WTC11 (cell line): ENCODE results near the gene RGL4. TPM values are rescaled to one million over a fixed set of nuclear protein-coding genes. Genes with fewer than 3 reads are reported as not detected.

Experiments used
- ATAC-seq: fragments of 200-7000 bp; cut with Tn5 transposase; 2 replicates; pipeline ENCODE4 v1.10.0; 2021; ENCODE audit warnings: mild to moderate bottlenecking, moderate library complexity
- CTCF ChIA-PET: fragments of 300-600 bp; sonication (Branson Sonifier 250); formaldehyde crosslinking; loops from one replicate; lab custom pipeline; 2021; ENCODE audit warnings: antibody characterized with exemption; lab: Charles Lee
- POLR2A ChIA-PET: fragments of 350-600 bp; sonication (Branson Sonifier 250); formaldehyde crosslinking; loops from one replicate; lab custom pipeline; 2021; ENCODE audit warnings: antibody characterized with exemption; lab: Charles Lee
- DNase-seq: peaks from one replicate; pipeline ENCODE4 v3.0.0; 2021; ENCODE audit warnings: low spot score
- H3K27ac Mint-ChIP-seq: 2 replicates; pipeline ENCODE4 v1.8.0; 2021; ENCODE audit warnings: mixed read lengths
- H3K27me3 Mint-ChIP-seq: 2 replicates; pipeline ENCODE4 v1.8.0; 2021; ENCODE audit warnings: low read depth, mild to moderate bottlenecking, moderate library complexity, mixed read lengths
- H3K36me3 Mint-ChIP-seq: 2 replicates; pipeline ENCODE4 v1.8.0; 2021; ENCODE audit warnings: mixed read lengths
- H3K4me1 Mint-ChIP-seq: 2 replicates; pipeline ENCODE4 v1.8.0; 2022; ENCODE audit warnings: mixed read lengths
- H3K4me3 Mint-ChIP-seq: 2 replicates; pipeline ENCODE4 v1.8.0; 2021; ENCODE audit warnings: mild to moderate bottlenecking, moderate library complexity, mixed read lengths
- H3K9me3 Mint-ChIP-seq: 2 replicates; pipeline ENCODE4 v1.8.0; 2021; ENCODE audit warnings: mixed read lengths
- ATF1 ChIP-seq: sonication (generic); formaldehyde crosslinking; IDR thresholded peaks from 2 replicates; pipeline ENCODE4 v1.8.1; 2023; ENCODE audit warnings: mild to moderate bottlenecking, moderate library complexity, missing genetic modification reagents
- ATF2 ChIP-seq: sonication (generic); formaldehyde crosslinking; IDR thresholded peaks from 2 replicates; pipeline ENCODE4 v1.8.1; 2022; ENCODE audit warnings: low read depth, missing genetic modification reagents, borderline replicate concordance
- CTCF ChIP-seq: fragments of 200-600 bp; IDR thresholded peaks from 2 replicates; pipeline ENCODE4 v1.8.0; 2022; ENCODE audit warnings: antibody characterized with exemption
- ERG ChIP-seq: fragments of 250-450 bp; sonication (Bioruptor Pico); IDR thresholded peaks from 2 replicates; pipeline ENCODE4 v1.8.0; 2021; ENCODE audit warnings: mild to moderate bottlenecking
- ESRRA ChIP-seq: sonication (generic); formaldehyde crosslinking; IDR thresholded peaks from 2 replicates; pipeline ENCODE4 v1.8.1; 2022; ENCODE audit warnings: mild to moderate bottlenecking, missing genetic modification reagents, borderline replicate concordance
- GABPB1 ChIP-seq: sonication (generic); formaldehyde crosslinking; IDR thresholded peaks from 2 replicates; pipeline ENCODE4 v1.8.1; 2023; ENCODE audit warnings: mild to moderate bottlenecking, missing genetic modification reagents
- IRF2 ChIP-seq: sonication (generic); formaldehyde crosslinking; IDR thresholded peaks from 2 replicates; pipeline ENCODE4 v1.8.0; 2022; ENCODE audit warnings: low read depth, missing genetic modification reagents, borderline replicate concordance
- MAX ChIP-seq: sonication (generic); formaldehyde crosslinking; IDR thresholded peaks from 2 replicates; pipeline ENCODE4 v1.8.0; 2022; ENCODE audit warnings: mild to moderate bottlenecking, missing genetic modification reagents
- NR1H2 ChIP-seq: sonication (generic); formaldehyde crosslinking; IDR thresholded peaks from 2 replicates; pipeline ENCODE4 v1.9.0; 2021; ENCODE audit warnings: mild to moderate bottlenecking, moderate library complexity, missing genetic modification reagents
- RORB ChIP-seq: fragments of 250-450 bp; sonication (Bioruptor Pico); IDR thresholded peaks from 2 replicates; pipeline ENCODE4 v1.9.0; 2021; ENCODE audit warnings: mild to moderate bottlenecking
- SMAD4 ChIP-seq: sonication (generic); formaldehyde crosslinking; IDR thresholded peaks from 2 replicates; pipeline ENCODE4 v1.8.0; 2022; ENCODE audit warnings: mild to moderate bottlenecking, missing genetic modification reagents
- SP1 ChIP-seq: sonication (generic); formaldehyde crosslinking; conservative IDR thresholded peaks from 2 replicates; pipeline ENCODE4 v1.8.1; 2022; ENCODE audit warnings: missing genetic modification reagents
- STAT6 ChIP-seq: sonication (generic); formaldehyde crosslinking; conservative IDR thresholded peaks from 2 replicates; pipeline ENCODE4 v1.8.1; 2023; ENCODE audit warnings: mild to moderate bottlenecking, low read depth, missing genetic modification reagents, moderate library complexity
- TP53 ChIP-seq: sonication (generic); formaldehyde crosslinking; IDR thresholded peaks from 2 replicates; pipeline ENCODE4 v1.8.1; 2023; ENCODE audit warnings: mild to moderate bottlenecking, missing genetic modification reagents
- ZNF121 ChIP-seq: sonication (generic); formaldehyde crosslinking; IDR thresholded peaks from 2 replicates; pipeline ENCODE4 v1.8.0; 2023; ENCODE audit warnings: missing genetic modification reagents
- ZNF232 ChIP-seq: sonication (generic); formaldehyde crosslinking; IDR thresholded peaks from 2 replicates; pipeline ENCODE4 v1.8.0; 2022; ENCODE audit warnings: mild to moderate bottlenecking, missing genetic modification reagents
- total RNA-seq: library from RNA; stranded (reverse); gene quantifications from 3 replicates; pipeline ENCODE4 v1.2.3, GENCODE V29; 2021
- TF ChIP-seq, protein P1 (sequence below): sonication (generic); formaldehyde crosslinking; IDR thresholded peaks from 2 replicates; pipeline ENCODE4 v1.8.1; 2022; ENCODE audit warnings: mild to moderate bottlenecking, missing genetic modification reagents, moderate library complexity, borderline replicate concordance
- TF ChIP-seq, protein P2 (sequence below): sonication (generic); formaldehyde crosslinking; conservative IDR thresholded peaks from 2 replicates; pipeline ENCODE4 v1.8.1; 2022; ENCODE audit warnings: mild to moderate bottlenecking, missing genetic modification reagents
- TF ChIP-seq, protein P3 (sequence below): sonication (generic); formaldehyde crosslinking; IDR thresholded peaks from 2 replicates; pipeline ENCODE4 v1.8.1; 2023; ENCODE audit warnings: mild to moderate bottlenecking, missing genetic modification reagents
- TF ChIP-seq, protein P4 (sequence below): sonication (generic); formaldehyde crosslinking; IDR thresholded peaks from 2 replicates; pipeline ENCODE4 v1.8.0; 2022; ENCODE audit warnings: missing genetic modification reagents

Gene RGL4
- total RNA-seq, 1 experiment from 2014 or later = not detected

GRCh38 chr22:23697031-23697970, 6.5 kb downstream of the RGL4 start:
- Mint-ChIP-seq H3K27me3 (no peaks in the 10 kb centered on the region), H3K4me3 (no peak overlapping the region), H3K4me1 (no peaks in the 10 kb centered on the region), H3K27ac (no peak overlapping the region), H3K36me3 (peaks cover 36% of the 10 kb centered on the region), H3K9me3 (no peaks in the 10 kb centered on the region)
- CTCF ChIA-PET = no interaction called here
- POLR2A ChIA-PET = no interaction called here
- no peak for ATAC-seq
- DNase-seq = no peak
- TF ChIP-seq MAX (CRISPR knock-in tag) (no peak), ZNF121 (CRISPR knock-in tag) (no peak), SMAD4 (CRISPR knock-in tag) (no peak), IRF2 (no peak), STAT6 (CRISPR knock-in tag) (no peak), GABPB1 (CRISPR knock-in tag) (no peak), NR1H2 (CRISPR knock-in tag) (no peak), ESRRA (CRISPR knock-in tag) (no peak), ATF2 (CRISPR knock-in tag) (no peak), ZNF232 (CRISPR knock-in tag) (no peak), TP53 (CRISPR knock-in tag) (no peak), ATF1 (CRISPR knock-in tag) (no peak)
- TF ChIP-seq, protein P1, sequence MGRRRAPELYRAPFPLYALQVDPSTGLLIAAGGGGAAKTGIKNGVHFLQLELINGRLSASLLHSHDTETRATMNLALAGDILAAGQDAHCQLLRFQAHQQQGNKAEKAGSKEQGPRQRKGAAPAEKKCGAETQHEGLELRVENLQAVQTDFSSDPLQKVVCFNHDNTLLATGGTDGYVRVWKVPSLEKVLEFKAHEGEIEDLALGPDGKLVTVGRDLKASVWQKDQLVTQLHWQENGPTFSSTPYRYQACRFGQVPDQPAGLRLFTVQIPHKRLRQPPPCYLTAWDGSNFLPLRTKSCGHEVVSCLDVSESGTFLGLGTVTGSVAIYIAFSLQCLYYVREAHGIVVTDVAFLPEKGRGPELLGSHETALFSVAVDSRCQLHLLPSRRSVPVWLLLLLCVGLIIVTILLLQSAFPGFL (CRISPR knock-in tag) = no peak
- TF ChIP-seq, protein P2, sequence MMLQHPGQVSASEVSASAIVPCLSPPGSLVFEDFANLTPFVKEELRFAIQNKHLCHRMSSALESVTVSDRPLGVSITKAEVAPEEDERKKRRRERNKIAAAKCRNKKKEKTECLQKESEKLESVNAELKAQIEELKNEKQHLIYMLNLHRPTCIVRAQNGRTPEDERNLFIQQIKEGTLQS (CRISPR knock-in tag) = no peak

GRCh38 chr22:23698094-23698493, 7.3 kb downstream of the RGL4 start:
- Mint-ChIP-seq H3K4me3 (no peak overlapping the region), H3K4me1 (no peaks in the 10 kb centered on the region), H3K36me3 (peaks cover 30% of the 10 kb centered on the region), H3K27me3 (no peaks in the 10 kb centered on the region), H3K27ac (no peak overlapping the region), H3K9me3 (no peaks in the 10 kb centered on the region)
- ChIA-PET CTCF (no interaction called here), POLR2A (no interaction called here)
- DNase-seq (no peak), ATAC-seq (no peak)
- TF ChIP-seq, protein P3, sequence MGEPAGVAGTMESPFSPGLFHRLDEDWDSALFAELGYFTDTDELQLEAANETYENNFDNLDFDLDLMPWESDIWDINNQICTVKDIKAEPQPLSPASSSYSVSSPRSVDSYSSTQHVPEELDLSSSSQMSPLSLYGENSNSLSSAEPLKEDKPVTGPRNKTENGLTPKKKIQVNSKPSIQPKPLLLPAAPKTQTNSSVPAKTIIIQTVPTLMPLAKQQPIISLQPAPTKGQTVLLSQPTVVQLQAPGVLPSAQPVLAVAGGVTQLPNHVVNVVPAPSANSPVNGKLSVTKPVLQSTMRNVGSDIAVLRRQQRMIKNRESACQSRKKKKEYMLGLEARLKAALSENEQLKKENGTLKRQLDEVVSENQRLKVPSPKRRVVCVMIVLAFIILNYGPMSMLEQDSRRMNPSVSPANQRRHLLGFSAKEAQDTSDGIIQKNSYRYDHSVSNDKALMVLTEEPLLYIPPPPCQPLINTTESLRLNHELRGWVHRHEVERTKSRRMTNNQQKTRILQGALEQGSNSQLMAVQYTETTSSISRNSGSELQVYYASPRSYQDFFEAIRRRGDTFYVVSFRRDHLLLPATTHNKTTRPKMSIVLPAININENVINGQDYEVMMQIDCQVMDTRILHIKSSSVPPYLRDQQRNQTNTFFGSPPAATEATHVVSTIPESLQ (CRISPR knock-in tag) = no peak
- TF ChIP-seq CTCF (no peak), ERG (CRISPR knock-in tag) (no peak), RORB (CRISPR knock-in tag) (no peak), SP1 (CRISPR knock-in tag) (no peak)
- TF ChIP-seq, protein P4, sequence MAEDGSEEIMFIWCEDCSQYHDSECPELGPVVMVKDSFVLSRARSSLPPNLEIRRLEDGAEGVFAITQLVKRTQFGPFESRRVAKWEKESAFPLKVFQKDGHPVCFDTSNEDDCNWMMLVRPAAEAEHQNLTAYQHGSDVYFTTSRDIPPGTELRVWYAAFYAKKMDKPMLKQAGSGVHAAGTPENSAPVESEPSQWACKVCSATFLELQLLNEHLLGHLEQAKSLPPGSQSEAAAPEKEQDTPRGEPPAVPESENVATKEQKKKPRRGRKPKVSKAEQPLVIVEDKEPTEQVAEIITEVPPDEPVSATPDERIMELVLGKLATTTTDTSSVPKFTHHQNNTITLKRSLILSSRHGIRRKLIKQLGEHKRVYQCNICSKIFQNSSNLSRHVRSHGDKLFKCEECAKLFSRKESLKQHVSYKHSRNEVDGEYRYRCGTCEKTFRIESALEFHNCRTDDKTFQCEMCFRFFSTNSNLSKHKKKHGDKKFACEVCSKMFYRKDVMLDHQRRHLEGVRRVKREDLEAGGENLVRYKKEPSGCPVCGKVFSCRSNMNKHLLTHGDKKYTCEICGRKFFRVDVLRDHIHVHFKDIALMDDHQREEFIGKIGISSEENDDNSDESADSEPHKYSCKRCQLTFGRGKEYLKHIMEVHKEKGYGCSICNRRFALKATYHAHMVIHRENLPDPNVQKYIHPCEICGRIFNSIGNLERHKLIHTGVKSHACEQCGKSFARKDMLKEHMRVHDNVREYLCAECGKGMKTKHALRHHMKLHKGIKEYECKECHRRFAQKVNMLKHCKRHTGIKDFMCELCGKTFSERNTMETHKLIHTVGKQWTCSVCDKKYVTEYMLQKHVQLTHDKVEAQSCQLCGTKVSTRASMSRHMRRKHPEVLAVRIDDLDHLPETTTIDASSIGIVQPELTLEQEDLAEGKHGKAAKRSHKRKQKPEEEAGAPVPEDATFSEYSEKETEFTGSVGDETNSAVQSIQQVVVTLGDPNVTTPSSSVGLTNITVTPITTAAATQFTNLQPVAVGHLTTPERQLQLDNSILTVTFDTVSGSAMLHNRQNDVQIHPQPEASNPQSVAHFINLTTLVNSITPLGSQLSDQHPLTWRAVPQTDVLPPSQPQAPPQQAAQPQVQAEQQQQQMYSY (CRISPR knock-in tag) = no peak
